Endothelial cell of umbilical vein (primary cell): ENCODE data around the gene NFILZ. TPM values are rescaled to one million over a fixed set of nuclear protein-coding genes. Genes with fewer than 3 reads are reported as not detected.

ENCODE experiments used
- BruUV-seq: library from RNA; stranded (reverse); fragments of 400-500 nt; replicated peaks from 2 replicates; lab custom pipeline; 2021; lab: Mats Ljungman, UMichigan
- CTCF ChIA-PET: fragments of 300-600, 350-600 bp; sonication (Branson Sonifier 250); formaldehyde crosslinking; loops from one replicate; lab custom pipeline; 2021; ENCODE audit warnings: antibody characterized with exemption, inconsistent platforms; lab: Charles Lee
- POLR2A ChIA-PET: fragments of 300-600, 350-600 bp; sonication (Branson Sonifier 250); formaldehyde crosslinking; loops from one replicate; lab custom pipeline; 2021; ENCODE audit warnings: antibody characterized with exemption, inconsistent platforms; lab: Charles Lee
- DNase-seq: peaks from one replicate; pipeline ENCODE4 v3.0.0-alpha.2; 2011; ENCODE audit warnings: low read depth, low spot score
- FAIRE-seq: peaks from 2 replicates; lab custom pipeline; 2011; peaks lifted over from hg19 to GRCh38; lab: Jason Lieb, UNC
- H2AFZ ChIP-seq: 2 replicates; pipeline ENCODE4 v1.6.0; 2012; ENCODE audit warnings: low read depth, low read length, control low read depth, inconsistent platforms
- H3K27ac ChIP-seq: 2 replicates; pipeline ENCODE4 v1.5.1; 2011; ENCODE audit warnings: low read depth, mild to moderate bottlenecking, control low read depth, low read length, moderate library complexity; ENCODE audit not compliant: insufficient read depth
- H3K27me3 ChIP-seq, 2 experiments: 2 replicates each; pipeline versions ENCODE4 v1.6.0 to v1.6.1; 2011; ENCODE audit warnings: low read length in 2 of 2, mixed read lengths in 1 of 2; ENCODE audit not compliant: control insufficient read depth in 2 of 2, insufficient read depth in 2 of 2
- H3K36me3 ChIP-seq, 2 experiments: 2 replicates in 1 of 2; 3 replicates in 1 of 2; pipeline ENCODE4 v1.5.1; 2011; ENCODE audit warnings: low read length in 2 of 2, mild to moderate bottlenecking in 1 of 2, moderate library complexity in 1 of 2; ENCODE audit not compliant: control insufficient read depth in 2 of 2, insufficient read depth in 2 of 2; ENCODE audit errors: extremely low read depth in 1 of 2
- H3K4me1 ChIP-seq: 3 replicates; pipeline ENCODE4 v1.5.1; 2011; ENCODE audit warnings: mild to moderate bottlenecking, low read length; ENCODE audit not compliant: control insufficient read depth, insufficient read depth; ENCODE audit errors: extremely low read depth
- H3K4me2 ChIP-seq: 2 replicates; pipeline ENCODE4 v1.6.1; 2011; ENCODE audit warnings: low read length, control low read depth, mixed read lengths; ENCODE audit not compliant: insufficient read depth
- H3K4me3 ChIP-seq, 3 experiments: fragments of 200-600 bp in 1 of 3; sonication (generic), shearing (Covaris generic) in 1 of 3; replicated peaks in 1 of 3; 2 replicates each; pipeline ENCODE4 v1.5.1; 2011 to 2016; ENCODE audit warnings: control low read depth in 3 of 3, low read length in 3 of 3, mild to moderate bottlenecking in 2 of 3, inconsistent platforms in 1 of 3, low read depth in 1 of 3, moderate library complexity in 1 of 3; ENCODE audit not compliant: insufficient read depth in 1 of 3
- H3K79me2 ChIP-seq: 2 replicates; pipeline ENCODE4 v1.6.0; 2012; ENCODE audit warnings: low read length, inconsistent platforms; ENCODE audit not compliant: control insufficient read depth, insufficient read depth
- H3K9ac ChIP-seq: replicated peaks from 2 replicates; pipeline ENCODE3; 2011; ENCODE audit warnings: low read length, control low read depth; ENCODE audit not compliant: insufficient read depth; ENCODE audit errors: extremely low read depth
- H3K9me1 ChIP-seq: replicated peaks from 3 replicates; pipeline ENCODE4 v1.6.0; 2011; ENCODE audit warnings: mild to moderate bottlenecking, low read length; ENCODE audit not compliant: control insufficient read depth, insufficient read depth; ENCODE audit errors: extremely low read depth
- H3K9me3 ChIP-seq: replicated peaks from 2 replicates; pipeline ENCODE4 v1.5.1; 2012; ENCODE audit warnings: low read length, inconsistent platforms; ENCODE audit not compliant: control insufficient read depth, insufficient read depth
- H4K20me1 ChIP-seq: replicated peaks from 2 replicates; pipeline ENCODE3; 2011; ENCODE audit warnings: mild to moderate bottlenecking, low read length; ENCODE audit not compliant: control insufficient read depth, insufficient read depth; ENCODE audit errors: extremely low read depth
- EZH2 ChIP-seq: IDR thresholded peaks from 2 replicates; pipeline ENCODE4 v1.6.1; 2012; ENCODE audit warnings: borderline replicate concordance, low read depth, mild to moderate bottlenecking, moderate library complexity, low read length, inconsistent platforms; ENCODE audit not compliant: severe bottlenecking
- FOS ChIP-seq: IDR thresholded peaks from 2 replicates; pipeline ENCODE4 v1.6.1; 2011; ENCODE audit warnings: mild to moderate bottlenecking, low read length, moderate library complexity, borderline replicate concordance; ENCODE audit not compliant: insufficient read depth
- GATA2 ChIP-seq: IDR thresholded peaks from 2 replicates; pipeline ENCODE4 v1.7.0; 2011; ENCODE audit warnings: low read depth, mild to moderate bottlenecking, moderate library complexity, mixed read lengths, low read length; ENCODE audit not compliant: insufficient read length, insufficient read depth
- JUN ChIP-seq: IDR thresholded peaks from 2 replicates; pipeline ENCODE4 v1.6.1; 2011; ENCODE audit warnings: borderline replicate concordance, low read depth; ENCODE audit not compliant: insufficient read length, insufficient read depth
- MYC ChIP-seq: IDR thresholded peaks from one replicate; pipeline ENCODE4 v1.6.1; 2011; ENCODE audit warnings: mild to moderate bottlenecking, low read depth, low read length
- POLR2A ChIP-seq: IDR thresholded peaks from 2 replicates; pipeline ENCODE4 v1.6.1; 2012; ENCODE audit warnings: low read depth, mild to moderate bottlenecking, control low read depth, low read length
- POLR2AphosphoS5 ChIP-seq: IDR thresholded peaks from 2 replicates; pipeline ENCODE4 v1.6.1; 2012; ENCODE audit warnings: low read depth, mild to moderate bottlenecking, control low read depth, low read length, moderate library complexity; ENCODE audit not compliant: insufficient read depth
- dilution Hi-C: fragments of 300-500 bp; cut with MboI; formaldehyde crosslinking; loops from one replicate; pipeline ENCODE4 v1.15.0; 2019; ENCODE audit warnings: low sequenced_read_pairs; ENCODE audit not compliant: extremely low pct_ligation_motif_present
- intact Hi-C: fragments of 100-400 bp; cut with micrococcal nuclease; formaldehyde crosslinking; loops from one replicate; pipeline ENCODE4 v1.10.0; 2022
- polyA plus RNA-seq, 4 experiments: library from polyadenylated mRNA; depleted of rRNA in 3 of 4; stranded (reverse) in 3 of 4; unstranded in 1 of 4; fragments of >200 nt; gene quantifications; 2 replicates each; pipeline versions ENCODE4 v1.2.1 to v1.2.3, GENCODE V29; 2011 to 2012; ENCODE audit warnings: missing spikeins in 1 of 4
- total RNA-seq: library from RNA; stranded (reverse); gene quantifications from 2 replicates; pipeline ENCODE4 v1.2.3, GENCODE V29; 2021
- TF ChIP-seq, protein P1 (sequence below), 2 donors: IDR thresholded peaks; 1 replicate in 1 of 2; 2 replicates in 1 of 2; pipeline ENCODE4 v1.5.1; 2011; ENCODE audit warnings: low read length in 2 of 2, mild to moderate bottlenecking in 2 of 2, moderate library complexity in 2 of 2, control low read depth in 1 of 2, inconsistent platforms in 1 of 2, low read depth in 1 of 2; ENCODE audit not compliant: insufficient read depth in 1 of 2; ENCODE audit errors: extremely low read depth in 1 of 2
- TF ChIP-seq, protein P2 (sequence below): IDR thresholded peaks from 2 replicates; pipeline ENCODE4 v1.6.1; 2011; ENCODE audit not compliant: insufficient read depth, insufficient read length

Gene NFILZ
- total and polyA plus RNA-seq, 2 donors (not counting 3 experiments of a cell fraction or from before 2014, with no cell fraction given), result not detected

DNA sequence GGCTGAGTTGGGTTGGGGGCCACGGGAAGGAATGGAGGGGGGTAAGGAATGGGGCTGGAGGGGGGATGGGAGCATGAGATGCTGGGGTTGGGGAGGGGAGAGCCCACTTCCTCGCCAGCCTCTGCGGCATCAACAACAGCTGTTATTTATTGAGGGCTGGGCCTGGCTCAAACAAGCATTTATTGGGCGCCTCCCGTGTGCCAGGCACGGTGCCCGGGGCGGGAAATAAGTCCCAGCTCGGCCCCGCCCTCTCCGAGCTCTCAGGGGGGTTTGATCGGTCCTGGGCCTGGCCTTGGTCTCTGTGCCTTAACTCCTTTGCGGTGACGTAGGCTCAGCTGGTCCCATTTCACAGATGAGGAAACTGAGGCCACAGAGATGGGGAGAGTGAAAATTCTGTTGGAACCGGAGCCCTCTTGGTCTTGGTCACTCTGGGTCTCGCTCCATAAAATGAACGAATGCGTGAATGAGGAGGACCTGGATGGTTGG lies 19.0 kb upstream of the NFILZ start:
- dilution Hi-C loops (no loop called here), intact Hi-C loops (no loop called here)
- no peaks in the 10 kb centered on the region for H3K9me3 ChIP-seq
- no peak overlapping the region for H2AFZ ChIP-seq
- no peaks in the 10 kb centered on the region for H4K20me1 ChIP-seq
- H3K4me3 ChIP-seq, result no peak overlapping the region
- H3K79me2 ChIP-seq, result no peaks in the 10 kb centered on the region
- no peaks in the 10 kb centered on the region for H3K9me1 ChIP-seq
- BruUV-seq, result no TSS peak
- H3K4me1 ChIP-seq, result peaks cover 9% of the 10 kb centered on the region
- TF ChIP-seq POLR2A, result no peak
- no peak for TF ChIP-seq POLR2AphosphoS5
- TF ChIP-seq EZH2, result no peak
- TF ChIP-seq MYC, result no peak
- no peak for TF ChIP-seq FOS
- TF ChIP-seq, protein P1, sequence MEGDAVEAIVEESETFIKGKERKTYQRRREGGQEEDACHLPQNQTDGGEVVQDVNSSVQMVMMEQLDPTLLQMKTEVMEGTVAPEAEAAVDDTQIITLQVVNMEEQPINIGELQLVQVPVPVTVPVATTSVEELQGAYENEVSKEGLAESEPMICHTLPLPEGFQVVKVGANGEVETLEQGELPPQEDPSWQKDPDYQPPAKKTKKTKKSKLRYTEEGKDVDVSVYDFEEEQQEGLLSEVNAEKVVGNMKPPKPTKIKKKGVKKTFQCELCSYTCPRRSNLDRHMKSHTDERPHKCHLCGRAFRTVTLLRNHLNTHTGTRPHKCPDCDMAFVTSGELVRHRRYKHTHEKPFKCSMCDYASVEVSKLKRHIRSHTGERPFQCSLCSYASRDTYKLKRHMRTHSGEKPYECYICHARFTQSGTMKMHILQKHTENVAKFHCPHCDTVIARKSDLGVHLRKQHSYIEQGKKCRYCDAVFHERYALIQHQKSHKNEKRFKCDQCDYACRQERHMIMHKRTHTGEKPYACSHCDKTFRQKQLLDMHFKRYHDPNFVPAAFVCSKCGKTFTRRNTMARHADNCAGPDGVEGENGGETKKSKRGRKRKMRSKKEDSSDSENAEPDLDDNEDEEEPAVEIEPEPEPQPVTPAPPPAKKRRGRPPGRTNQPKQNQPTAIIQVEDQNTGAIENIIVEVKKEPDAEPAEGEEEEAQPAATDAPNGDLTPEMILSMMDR (IDR thresholded peaks at IDR 0.05; ENCODE audit: extremely low read depth in 1 of 2, insufficient read depth in 1 of 2, low read depth in 1 of 2, low read length in 2 of 2), result no peak
- TF ChIP-seq, protein P2, sequence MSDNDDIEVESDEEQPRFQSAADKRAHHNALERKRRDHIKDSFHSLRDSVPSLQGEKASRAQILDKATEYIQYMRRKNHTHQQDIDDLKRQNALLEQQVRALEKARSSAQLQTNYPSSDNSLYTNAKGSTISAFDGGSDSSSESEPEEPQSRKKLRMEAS, result no peak
- no peak for TF ChIP-seq GATA2
- no peak for TF ChIP-seq JUN
- H3K4me2 ChIP-seq, result no peak overlapping the region
- POLR2A ChIA-PET, result no interaction called here
- no peak overlapping the region for H3K9ac ChIP-seq
- H3K27ac ChIP-seq, result no peak overlapping the region
- H3K27me3 ChIP-seq, result no peaks in the 10 kb centered on the region
- DNase-seq (no peak), FAIRE-seq (no peak)
- CTCF ChIA-PET, result interaction anchor here (2.6 kb wide), 1 partner anchor 30 kb away, joined by 12 read pairs; no protein-coding TSS in a partner anchor
- H3K36me3 ChIP-seq, result no peaks in the 10 kb centered on the region
